GM20000 (cell line): ENCODE results near the gene MED6.

ENCODE experiments used
- DNase-seq: peaks from one replicate; pipeline ENCODE4 v3.0.0; 2012; ENCODE audit warnings: low spot score
- CTCF ChIP-seq: IDR thresholded peaks from 2 replicates; pipeline ENCODE4 v1.5.1; 2012; ENCODE audit warnings: mild to moderate bottlenecking, control low read depth; ENCODE audit errors: extremely low read depth, missing control alignments

The MED6 gene

GRCh38 chr14:70599345-70599744, 1.1 kb downstream of the MED6 start:
- DNase-seq: no peak
- no peak for TF ChIP-seq CTCF

DNA sequence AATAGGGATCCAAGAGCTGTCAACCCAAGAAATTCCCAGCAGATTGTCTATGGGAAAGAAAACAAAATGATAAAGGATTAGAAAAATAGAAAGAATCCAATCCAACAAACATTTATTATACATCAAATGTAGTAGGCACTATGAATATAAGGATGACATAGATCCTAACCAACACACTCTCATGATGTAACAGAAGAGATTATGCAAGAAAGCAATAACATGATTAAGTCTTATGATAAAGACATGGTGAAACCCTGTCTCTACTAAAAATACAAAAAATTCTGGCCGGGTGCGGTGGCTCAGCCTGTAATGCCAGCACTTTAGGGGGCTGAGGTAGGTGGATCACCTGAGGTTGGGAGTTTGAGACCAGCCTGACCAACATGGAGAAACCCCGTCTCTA, 2.7 kb downstream of the MED6 start:
- no peak for TF ChIP-seq CTCF
- DNase-seq: no peak

GRCh38 chr14:70595443-70596185, 4.8 kb downstream of the MED6 start:
- no peak for DNase-seq
- TF ChIP-seq CTCF: no peak

GRCh38 chr14:70594461-70594860, 6.0 kb downstream of the MED6 start:
- no peak for TF ChIP-seq CTCF
- DNase-seq: no peak

GRCh38 chr14:70585231-70585630, 15.2 kb downstream of the MED6 start:
- TF ChIP-seq CTCF: no peak
- peak; percentile 14 for DNase-seq

DNA sequence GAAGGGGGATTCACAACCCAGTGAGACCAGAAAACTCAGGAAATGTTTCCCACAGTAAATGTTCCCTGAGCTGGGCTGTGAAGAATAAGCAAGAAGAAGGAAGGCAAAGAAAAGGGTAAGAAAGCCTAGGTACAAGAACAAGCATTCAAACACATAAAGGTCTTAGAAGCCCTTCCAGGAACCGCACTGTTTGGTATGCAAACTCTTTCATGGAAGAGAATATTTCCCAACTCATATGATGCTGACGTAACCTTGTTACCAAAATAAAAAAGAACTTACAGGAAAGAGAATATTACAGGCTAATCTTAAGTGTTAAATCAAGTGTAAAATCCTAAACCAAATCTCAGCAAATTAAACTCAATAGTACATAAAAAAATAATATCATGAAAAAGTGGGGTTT, 23.6 kb downstream of the MED6 start:
- no peak for DNase-seq
- no peak for TF ChIP-seq CTCF

DNA sequence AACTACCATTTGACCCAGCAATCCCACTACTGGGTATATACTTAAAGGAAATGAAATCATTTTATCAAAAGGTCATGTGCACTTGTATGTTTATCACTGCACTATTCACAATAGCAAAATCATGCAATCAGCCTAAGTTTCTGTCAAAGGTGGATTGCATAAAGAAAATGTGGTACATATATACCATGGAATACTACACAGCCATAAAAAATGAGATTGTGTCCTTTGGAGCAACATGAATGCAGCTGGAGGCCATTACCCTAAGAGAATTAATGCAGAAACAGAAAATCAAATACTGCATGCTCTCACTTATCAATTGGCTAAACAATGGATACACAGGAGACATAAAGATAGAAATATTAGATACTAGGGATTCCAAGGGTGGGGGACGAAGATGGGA, 27.4 kb downstream of the MED6 start:
- no peak for DNase-seq
- no peak for TF ChIP-seq CTCF
